H9 (cell line): ENCODE results near the gene ASCC3. TPM values are rescaled to one million over a fixed set of nuclear protein-coding genes. Genes with fewer than 3 reads are reported as not detected.

Source experiments
- DNase-seq: peaks from one replicate; pipeline ENCODE4 v3.0.0-alpha.2; 2017
- H2AFZ ChIP-seq: one replicate; pipeline ENCODE4 v1.6.1; 2013; ENCODE audit warnings: mild to moderate bottlenecking, low read length, control low read depth, moderate library complexity
- H2AK5ac ChIP-seq: 2 replicates; pipeline ENCODE4 v1.6.1; 2013; ENCODE audit warnings: low read length, control low read depth, mixed read lengths; ENCODE audit not compliant: insufficient read length
- H2BK120ac ChIP-seq: one replicate; pipeline ENCODE4 v1.6.1; 2013; ENCODE audit warnings: low read depth, mild to moderate bottlenecking, low read length, control low read depth, inconsistent platforms; ENCODE audit not compliant: poor library complexity, severe bottlenecking
- H2BK12ac ChIP-seq: 2 replicates; pipeline ENCODE4 v1.6.1; 2013; ENCODE audit warnings: low read length, control low read depth, mixed read lengths, low read depth; ENCODE audit not compliant: insufficient read length
- H2BK15ac ChIP-seq: 2 replicates; pipeline ENCODE4 v1.6.1; 2013; ENCODE audit warnings: low read depth, low read length, control low read depth
- H2BK20ac ChIP-seq: one replicate; pipeline ENCODE4 v1.6.1; 2013; ENCODE audit warnings: low read depth, mild to moderate bottlenecking, low read length, control low read depth, inconsistent platforms; ENCODE audit not compliant: poor library complexity, severe bottlenecking
- H2BK5ac ChIP-seq: 2 replicates; pipeline ENCODE4 v1.6.1; 2013; ENCODE audit warnings: low read length, control low read depth, mixed read lengths; ENCODE audit not compliant: insufficient read length
- H3K14ac ChIP-seq: 2 replicates; pipeline ENCODE4 v1.6.1; 2013; ENCODE audit warnings: low read length, control low read depth; ENCODE audit not compliant: insufficient read depth
- H3K18ac ChIP-seq: 2 replicates; pipeline ENCODE4 v1.6.1; 2013; ENCODE audit warnings: low read depth, mild to moderate bottlenecking, mixed read lengths, low read length, control low read depth; ENCODE audit not compliant: insufficient read length
- H3K23ac ChIP-seq: 2 replicates; pipeline ENCODE4 v1.6.1; 2013; ENCODE audit warnings: low read length, control low read depth, mixed read lengths, low read depth; ENCODE audit not compliant: insufficient read length
- H3K23me2 ChIP-seq: 2 replicates; pipeline ENCODE4 v1.6.1; 2013; ENCODE audit warnings: low read depth, mild to moderate bottlenecking, mixed read lengths, low read length, control low read depth; ENCODE audit not compliant: insufficient read length, poor library complexity, severe bottlenecking
- H3K27ac ChIP-seq: 2 replicates; pipeline ENCODE4 v1.5.1; 2013; ENCODE audit warnings: low read length, control low read depth, mixed read lengths, low read depth; ENCODE audit not compliant: insufficient read length
- H3K27me3 ChIP-seq: 2 replicates; pipeline ENCODE4 v1.6.1; 2013; ENCODE audit warnings: low read length, control low read depth, inconsistent platforms; ENCODE audit not compliant: insufficient read depth
- H3K4ac ChIP-seq: 2 replicates; pipeline ENCODE4 v1.6.1; 2013; ENCODE audit warnings: low read depth, mild to moderate bottlenecking, control low read depth, inconsistent platforms, low read length, moderate library complexity
- H3K4me1 ChIP-seq: 2 replicates; pipeline ENCODE4 v1.6.1; 2013; ENCODE audit warnings: low read length, control low read depth, inconsistent platforms; ENCODE audit not compliant: insufficient read depth
- H3K4me2 ChIP-seq: 2 replicates; pipeline ENCODE4 v1.6.1; 2013; ENCODE audit warnings: low read length, control low read depth, mixed read lengths; ENCODE audit not compliant: insufficient read length, insufficient read depth
- H3K56ac ChIP-seq: 2 replicates; pipeline ENCODE4 v1.6.1; 2013; ENCODE audit warnings: low read depth, mild to moderate bottlenecking, mixed read lengths, low read length, control low read depth; ENCODE audit not compliant: insufficient read length
- H3K79me1 ChIP-seq: 2 replicates; pipeline ENCODE4 v1.6.1; 2013; ENCODE audit warnings: low read depth, mild to moderate bottlenecking, moderate library complexity, low read length, control low read depth, inconsistent platforms; ENCODE audit not compliant: insufficient read depth, poor library complexity, severe bottlenecking
- H3K79me2 ChIP-seq: 2 replicates; pipeline ENCODE4 v1.6.1; 2013; ENCODE audit warnings: low read length, control low read depth, inconsistent platforms; ENCODE audit not compliant: insufficient read depth
- H3K9ac ChIP-seq: 2 replicates; pipeline ENCODE4 v1.6.1; 2013; ENCODE audit warnings: low read length, control low read depth, mixed read lengths; ENCODE audit not compliant: insufficient read length; ENCODE audit errors: extremely low read depth
- H3K9me3 ChIP-seq: one replicate; pipeline ENCODE4 v1.6.1; 2013; ENCODE audit warnings: low read depth, low read length, inconsistent platforms; ENCODE audit not compliant: control insufficient read depth
- H3T11ph ChIP-seq: one replicate; pipeline ENCODE4 v1.6.1; 2013; ENCODE audit warnings: mild to moderate bottlenecking, low read length, control low read depth, inconsistent platforms
- H4K20me1 ChIP-seq: one replicate; pipeline ENCODE4 v1.6.1; 2013; ENCODE audit not compliant: control insufficient read depth, insufficient read length, insufficient read depth
- H4K5ac ChIP-seq: 2 replicates; pipeline ENCODE4 v1.6.1; 2013; ENCODE audit warnings: low read depth, mild to moderate bottlenecking, mixed read lengths, low read length, control low read depth; ENCODE audit not compliant: insufficient read length
- H4K8ac ChIP-seq: replicated peaks from 2 replicates; pipeline ENCODE4 v1.6.1; 2013; ENCODE audit warnings: low read length, control low read depth, mixed read lengths, low read depth; ENCODE audit not compliant: insufficient read length
- H4K91ac ChIP-seq: 2 replicates; pipeline ENCODE4 v1.6.1; 2013; ENCODE audit warnings: low read depth, mild to moderate bottlenecking, moderate library complexity, mixed read lengths, low read length, control low read depth; ENCODE audit not compliant: insufficient read length
- H3K27ac Mint-ChIP-seq, 3 experiments: 2 replicates in 2 of 3; 3 replicates in 1 of 3; pipeline ENCODE4 v1.8.0; 2020 to 2021; ENCODE audit warnings: mixed read lengths in 3 of 3, mild to moderate bottlenecking in 1 of 3, moderate library complexity in 1 of 3
- H3K27me3 Mint-ChIP-seq: 2 replicates; pipeline ENCODE4 v1.8.0; 2021; ENCODE audit warnings: low read depth, mild to moderate bottlenecking, moderate library complexity, mixed read lengths
- H3K36me3 Mint-ChIP-seq, 3 experiments: 2 replicates in 2 of 3; 3 replicates in 1 of 3; pipeline ENCODE4 v1.8.0; 2020 to 2021; ENCODE audit warnings: low read depth in 3 of 3, mixed read lengths in 3 of 3; ENCODE audit not compliant: insufficient read depth in 1 of 3
- H3K4me1 Mint-ChIP-seq, 2 experiments: 2 replicates each; pipeline ENCODE4 v1.8.0; 2020; ENCODE audit warnings: mixed read lengths in 2 of 2
- H3K4me3 Mint-ChIP-seq, 2 experiments: 2 replicates in 1 of 2; 3 replicates in 1 of 2; pipeline ENCODE4 v1.8.0; 2020 to 2021; ENCODE audit warnings: mild to moderate bottlenecking in 2 of 2, mixed read lengths in 2 of 2, moderate library complexity in 1 of 2
- H3K9me3 Mint-ChIP-seq, 2 experiments: 2 replicates in 1 of 2; 3 replicates in 1 of 2; pipeline ENCODE4 v1.8.0; 2020; ENCODE audit warnings: mild to moderate bottlenecking in 2 of 2, mixed read lengths in 2 of 2, moderate library complexity in 1 of 2
- CTCF ChIP-seq: fragments of 200-600 bp; sonication (generic); conservative IDR thresholded peaks from 3 replicates; pipeline ENCODE4 v1.8.0; 2021; ENCODE audit warnings: antibody characterized with exemption, mild to moderate bottlenecking
- WGBS: extraction: QIAGEN DNeasy Blood & Tissue Kit; methylation state at CpG from one replicate; pipeline ENCODE4 v1.1.7; 2013; ENCODE audit warnings: missing lambda C conversion rate, low lambda C conversion rate, mixed read lengths; ENCODE audit not compliant: insufficient read length; ENCODE audit errors: extremely low coverage; 5-methylcytosine and 5-hydroxymethylcytosine counted together
- total RNA-seq: library from RNA; stranded (reverse); gene quantifications from 2 replicates; pipeline ENCODE4 v1.2.1, GENCODE V29; 2021

The ASCC3 gene
- total RNA-seq, 1 experiment from 2014 or later: 63.8 TPM

- H3K36me3 Mint-ChIP-seq: peaks cover 0 to 10% (median 5%) of the 10 kb centered on the region in 3 experiments; a peak in 4 of 7 replicates
- Histone ChIP-seq H3K27me3 (no peaks in the 10 kb centered on the region), H4K20me1 (no peaks in the 10 kb centered on the region), H3K79me1 (no peaks in the 10 kb centered on the region), H2BK12ac (no peak overlapping the region), H3K56ac (no peak overlapping the region), H3K4me2 (no peak overlapping the region), H2BK5ac (no peak overlapping the region), H4K5ac (no peak overlapping the region), H3K14ac (no peak overlapping the region), H4K8ac (no peak overlapping the region), H3K27ac (no peak overlapping the region), H3K79me2 (no peaks in the 10 kb centered on the region), H2BK20ac (no peak overlapping the region), H3K18ac (no peak overlapping the region), H3K9me3 (no peaks in the 10 kb centered on the region), H3K9ac (no peak overlapping the region), H3K4me1 (no peaks in the 10 kb centered on the region), H2AFZ (no peak overlapping the region), H3K23me2 (no peaks in the 10 kb centered on the region), H4K91ac (no peak overlapping the region), H3K4ac (no peak overlapping the region), H2BK15ac (no peak overlapping the region), H2AK5ac (no peak overlapping the region), H2BK120ac (no peak overlapping the region), H3T11ph (no peak overlapping the region), H3K23ac (no peak overlapping the region)
- H3K27ac Mint-ChIP-seq: no peak overlapping the region
- no peak overlapping the region for H3K4me3 Mint-ChIP-seq
- H3K27me3 Mint-ChIP-seq: peaks cover 6% of the 10 kb centered on the region
- no peak for TF ChIP-seq CTCF
- no peak for DNase-seq
- H3K4me1 Mint-ChIP-seq: peaks cover 5 to 10% of the 10 kb centered on the region in 2 experiments
- WGBS: no CpG with 5 or more reads among the region's 2 CpGs
- peaks cover 6 to 11% of the 10 kb centered on the region in 2 experiments for H3K9me3 Mint-ChIP-seq
Observed at GRCh38 chr6:100487638-100488037, 393.5 kb downstream of the ASCC3 start.
